ENCODE measurements around the gene FBP1.

GRCh38 chr9:94586316-94586715, 53.0 kb downstream of the FBP1 start:
- TF ChIP-seq POLR2A (IDR thresholded peaks at IDR 0.05; ENCODE audit: low read length) (no peak), GATA1 (IDR thresholded peaks at IDR 0.05; ENCODE audit: low read depth, low read length) (no peak)
